GM12864 (cell line): Measurements from ENCODE around the gene SNRNP200.
A peak's percentile ranks its signal among the peaks of the same experiment; 100 is the strongest.
"Not testable (repeated sequence)": the region's sequence is repeated elsewhere in the genome, so short reads cannot be mapped to it uniquely, and the experiment has no call there.

Experiments used
- DNase-seq: peaks from one replicate; pipeline ENCODE4 v3.0.0-alpha.2; 2011; ENCODE audit warnings: low read depth
- H3K4me3 ChIP-seq: 2 replicates; pipeline ENCODE4 v1.5.1; 2011; ENCODE audit warnings: mild to moderate bottlenecking, low read depth, low read length, control low read depth
- TF ChIP-seq, protein P1 (sequence below): IDR thresholded peaks from 2 replicates; pipeline ENCODE4 v1.5.1; 2011; ENCODE audit warnings: low read depth, mild to moderate bottlenecking, moderate library complexity, low read length, control low read depth, inconsistent platforms; ENCODE audit errors: missing control alignments

SNRNP200 gene

DNA sequence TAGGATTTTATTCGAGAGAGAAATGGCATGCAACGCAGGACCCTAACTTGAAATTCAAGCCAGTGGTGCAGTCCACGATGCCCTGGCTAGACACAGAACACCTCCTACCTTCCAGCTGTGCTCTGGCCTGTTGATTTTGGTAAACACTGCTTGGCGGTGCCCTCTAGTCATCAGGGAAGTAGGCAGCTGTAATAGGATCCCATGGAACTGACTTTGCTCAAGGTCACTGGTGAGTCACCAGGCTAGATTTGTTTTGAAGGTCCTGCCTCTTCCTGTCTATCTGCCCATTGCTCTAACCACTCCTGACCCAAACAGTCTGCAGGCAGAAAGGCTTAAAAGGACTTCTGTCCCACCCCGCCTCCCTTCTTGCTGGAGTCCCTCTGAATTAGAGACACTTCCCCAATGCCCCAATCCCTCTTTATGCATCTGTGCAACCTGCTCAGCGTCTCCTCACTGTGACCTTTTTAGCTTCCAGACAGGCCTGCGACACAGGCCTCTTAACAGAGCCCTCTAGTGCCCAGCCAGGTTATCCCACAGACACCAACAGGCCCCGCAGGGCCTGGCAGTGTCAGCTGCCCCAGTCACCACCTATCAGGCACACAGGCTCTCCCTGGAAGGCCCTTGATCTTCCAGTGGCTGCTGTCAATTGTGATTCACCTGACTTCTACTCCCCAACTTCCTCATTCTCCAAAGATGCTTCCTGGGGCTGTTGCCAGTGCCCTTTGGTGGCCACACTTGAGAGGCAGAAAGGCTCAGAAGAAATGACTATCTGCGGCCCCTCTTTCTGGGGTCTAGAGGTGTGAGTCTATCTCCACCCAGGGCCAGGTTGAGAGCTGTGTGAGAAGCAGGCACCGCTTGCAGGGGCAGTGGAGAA is 44.7 kb downstream of the SNRNP200 start:
- TF ChIP-seq, protein P1, sequence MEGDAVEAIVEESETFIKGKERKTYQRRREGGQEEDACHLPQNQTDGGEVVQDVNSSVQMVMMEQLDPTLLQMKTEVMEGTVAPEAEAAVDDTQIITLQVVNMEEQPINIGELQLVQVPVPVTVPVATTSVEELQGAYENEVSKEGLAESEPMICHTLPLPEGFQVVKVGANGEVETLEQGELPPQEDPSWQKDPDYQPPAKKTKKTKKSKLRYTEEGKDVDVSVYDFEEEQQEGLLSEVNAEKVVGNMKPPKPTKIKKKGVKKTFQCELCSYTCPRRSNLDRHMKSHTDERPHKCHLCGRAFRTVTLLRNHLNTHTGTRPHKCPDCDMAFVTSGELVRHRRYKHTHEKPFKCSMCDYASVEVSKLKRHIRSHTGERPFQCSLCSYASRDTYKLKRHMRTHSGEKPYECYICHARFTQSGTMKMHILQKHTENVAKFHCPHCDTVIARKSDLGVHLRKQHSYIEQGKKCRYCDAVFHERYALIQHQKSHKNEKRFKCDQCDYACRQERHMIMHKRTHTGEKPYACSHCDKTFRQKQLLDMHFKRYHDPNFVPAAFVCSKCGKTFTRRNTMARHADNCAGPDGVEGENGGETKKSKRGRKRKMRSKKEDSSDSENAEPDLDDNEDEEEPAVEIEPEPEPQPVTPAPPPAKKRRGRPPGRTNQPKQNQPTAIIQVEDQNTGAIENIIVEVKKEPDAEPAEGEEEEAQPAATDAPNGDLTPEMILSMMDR, result peak; percentile 67

DNA sequence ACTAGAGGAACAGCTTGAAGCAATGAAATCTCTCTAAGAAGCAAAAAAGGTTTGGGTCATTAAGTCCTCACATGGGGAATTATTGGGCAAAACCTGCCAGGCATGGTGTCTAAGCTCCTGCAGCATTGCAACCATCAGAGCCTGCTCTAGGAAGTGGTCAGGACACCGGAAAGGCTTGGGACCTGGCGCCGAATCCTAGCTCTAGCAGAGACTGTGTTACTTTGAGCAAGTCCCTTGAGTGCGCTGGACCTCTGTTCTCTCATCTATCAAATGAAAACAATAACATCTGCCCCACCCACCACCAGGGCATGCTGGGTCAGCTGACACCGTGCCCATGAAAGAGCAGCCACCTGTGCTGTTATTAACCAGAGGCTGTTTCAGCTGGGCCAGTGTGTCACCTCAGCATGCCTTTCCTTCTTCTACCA is 45.8 kb downstream of the SNRNP200 start:
- TF ChIP-seq, protein P1, result no peak
- DNase-seq, result no peak
- H3K4me3 ChIP-seq, result no peak overlapping the region

More for the DNA sequence above, 44.7 kb downstream of the SNRNP200 start:
- H3K4me3 ChIP-seq, result no peak overlapping the region
- no peak for DNase-seq

DNA sequence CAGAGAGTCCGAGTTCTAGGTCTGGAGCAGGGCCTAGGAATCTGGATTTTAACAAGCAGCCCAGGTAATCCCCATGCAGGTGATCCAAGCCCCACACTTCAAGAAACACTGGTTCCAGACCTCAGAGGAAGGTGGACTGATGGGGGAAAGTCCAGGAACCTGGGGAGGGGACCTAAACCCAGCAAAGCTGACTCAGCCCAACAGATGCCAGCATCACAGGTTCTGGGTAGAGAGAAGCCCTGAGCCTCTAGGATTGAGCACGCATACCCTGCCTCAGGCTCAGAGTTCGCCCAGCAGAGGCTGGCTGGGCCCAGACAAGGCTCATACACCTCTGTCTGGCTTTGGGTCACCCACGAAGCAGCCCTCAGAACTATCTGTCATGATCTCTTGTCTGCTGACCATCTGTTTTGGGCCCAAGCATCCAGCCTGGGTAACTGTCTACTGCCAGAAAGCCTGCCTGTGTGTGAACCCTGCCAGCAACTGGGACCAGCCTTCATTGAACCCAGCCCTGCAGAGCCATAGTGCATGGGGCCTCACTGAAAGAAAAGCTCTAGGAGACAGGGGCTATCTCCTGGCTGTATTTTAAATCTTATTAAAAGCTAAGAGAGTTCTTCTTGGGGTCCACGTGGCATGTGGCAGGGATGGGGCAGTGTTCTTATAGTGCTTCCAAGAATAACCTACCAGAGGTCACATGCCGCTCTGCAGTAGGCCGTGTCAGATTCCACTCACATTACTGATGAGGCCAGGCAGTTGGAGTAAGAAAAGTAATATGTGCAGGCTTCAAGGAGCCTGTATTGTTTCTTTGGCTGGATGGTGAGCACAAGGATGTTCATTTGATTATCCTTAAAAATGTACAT is 47.0 kb downstream of the SNRNP200 start:
- no peak overlapping the region for H3K4me3 ChIP-seq
- TF ChIP-seq, protein P1, result no peak
- DNase-seq, result no peak

DNA sequence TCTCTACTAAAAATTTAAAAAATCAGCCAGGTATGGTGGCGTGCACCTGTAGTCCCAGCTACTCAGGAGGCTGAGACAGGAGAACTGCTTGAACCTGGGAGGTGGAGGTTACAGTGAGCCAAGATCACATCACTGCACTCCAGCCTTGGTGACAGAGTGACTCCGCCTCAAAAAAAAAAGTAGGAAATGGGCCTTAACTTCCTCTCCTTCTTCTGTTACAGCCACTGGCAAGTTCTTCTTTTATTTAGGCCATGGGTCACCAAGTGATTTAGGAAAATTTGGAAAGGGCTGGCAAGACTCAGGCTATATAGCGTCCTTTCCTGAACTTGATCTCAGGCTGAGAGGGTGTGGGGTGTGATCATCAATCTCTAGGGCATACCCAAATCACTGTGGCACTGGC is 47.6 kb downstream of the SNRNP200 start:
- not testable (repeated sequence) for DNase-seq, H3K4me3 ChIP-seq

DNA sequence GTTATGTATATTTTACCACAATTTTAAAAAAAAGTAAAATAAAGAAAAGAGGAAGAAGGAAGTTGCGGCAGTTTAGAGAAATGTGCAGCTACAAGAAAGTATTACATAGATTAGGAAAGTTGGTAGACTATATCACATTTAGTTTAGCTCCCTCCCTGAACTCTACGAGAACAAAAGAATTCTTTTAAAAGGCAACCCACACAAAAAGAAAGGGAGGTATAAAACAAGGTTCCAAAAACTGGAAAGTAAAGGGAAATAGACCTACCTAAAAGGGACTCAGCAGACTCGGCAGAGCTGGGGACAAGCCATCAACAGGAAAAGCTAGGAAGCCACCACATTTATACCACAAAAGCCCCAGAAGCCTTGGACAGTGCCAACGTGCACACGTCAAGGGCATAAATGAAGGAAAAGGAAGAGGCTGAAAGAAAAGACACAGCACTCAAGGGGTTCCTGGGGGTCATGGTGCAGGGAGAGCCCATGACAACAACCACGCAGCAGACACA is 48.7 kb downstream of the SNRNP200 start:
- H3K4me3 ChIP-seq, result no peak overlapping the region
- TF ChIP-seq, protein P1, result no peak
- DNase-seq, result no peak

DNA sequence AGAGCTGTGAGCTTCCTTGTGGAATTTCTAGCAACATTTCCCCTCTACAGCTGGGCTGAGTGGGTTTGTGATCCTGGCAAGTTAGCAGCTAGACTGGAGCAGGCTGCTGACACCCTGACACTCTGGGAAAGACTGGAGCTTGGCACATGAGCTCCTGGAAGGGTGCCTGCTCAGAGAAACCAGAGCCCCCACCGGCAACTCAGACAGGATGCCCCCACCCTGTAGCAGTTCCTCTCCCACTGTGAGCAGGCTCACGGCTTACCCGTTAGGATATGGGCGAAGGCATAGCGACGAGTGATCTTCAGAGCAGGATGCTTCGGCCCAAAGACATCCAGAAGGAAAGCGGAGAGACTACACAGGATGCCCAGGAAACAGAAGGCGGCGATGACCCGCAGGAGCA is 50.8 kb downstream of the SNRNP200 start:
- H3K4me3 ChIP-seq, result no peak overlapping the region
- DNase-seq, result no peak
- TF ChIP-seq, protein P1, result no peak

DNA sequence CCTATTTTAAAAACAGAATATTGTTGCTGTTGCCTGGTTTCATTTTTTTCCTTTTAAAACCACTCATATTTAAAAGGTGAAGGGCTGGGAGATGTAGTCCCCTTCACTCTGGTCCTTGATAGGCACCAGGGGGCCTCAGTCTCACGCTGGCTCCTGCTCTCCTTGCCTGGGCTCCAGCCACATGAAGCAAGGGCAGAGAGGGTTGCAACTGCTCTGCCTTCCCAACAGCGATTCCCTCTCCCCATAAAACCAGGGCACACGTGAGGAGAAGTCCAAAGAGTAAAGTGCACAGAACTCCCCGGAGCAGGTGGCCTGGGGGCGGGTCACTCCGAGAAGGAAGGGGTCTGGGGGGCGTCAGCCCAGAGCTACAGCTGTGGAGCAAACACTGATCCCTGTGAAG is 52.3 kb downstream of the SNRNP200 start:
- DNase-seq, result no peak
- no peak overlapping the region for H3K4me3 ChIP-seq
- TF ChIP-seq, protein P1, result no peak
